ENCODE results near the gene DLL1. TPM values are rescaled to one million over a fixed set of nuclear protein-coding genes. Genes with fewer than 3 reads are reported as not detected.

Gene DLL1
- polyA plus RNA-seq, 1 donor, result 39.3 TPM

- H3K4me1 ChIP-seq (ENCODE audit: control insufficient read depth, insufficient read depth, low read length), result peaks cover 11% of the 10 kb centered on the region
- H3K4me3 ChIP-seq (ENCODE audit: low read length), result peak overlapping the region; percentile 32
- no peak overlapping the region for H3K27ac ChIP-seq (ENCODE audit: low read length)
- peaks cover 90% of the 10 kb centered on the region for H3K27me3 ChIP-seq (ENCODE audit: control insufficient read depth, insufficient read depth, low read length)
- WGBS (ENCODE audit: insufficient coverage, low lambda C conversion rate), result no CpG with 5 or more reads among the region's 85 CpGs
- H3K36me3 ChIP-seq (ENCODE audit: control insufficient read depth, insufficient read depth, low read length), result peaks cover 27% of the 10 kb centered on the region
- peaks cover 7% of the 10 kb centered on the region for H3K9me3 ChIP-seq (ENCODE audit: control insufficient read depth, low read depth, low read length)
- DNase-seq, result no peak
These were observed 1.5 kb downstream of the DLL1 start for GRCh38 chr6:170289180-170289931.

DNA sequence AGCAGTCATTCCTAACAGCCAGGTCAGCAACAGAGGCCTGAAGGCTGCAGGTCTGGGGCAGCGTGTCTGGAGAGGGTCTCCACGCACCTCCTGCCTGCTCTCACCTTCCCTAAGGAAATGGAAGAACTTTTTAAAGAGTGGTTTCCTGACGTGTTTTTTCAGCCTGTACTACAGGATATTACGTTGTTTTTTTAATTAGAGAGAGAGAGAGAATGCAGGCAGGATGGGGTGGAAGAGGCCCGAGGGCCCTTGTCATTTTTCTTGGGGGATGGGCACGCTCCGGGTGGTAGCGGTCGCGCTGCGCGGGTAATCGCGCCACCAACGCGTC, 2.1 kb downstream of the DLL1 start:
- peaks cover 7% of the 10 kb centered on the region for H3K9me3 ChIP-seq (ENCODE audit: control insufficient read depth, low read depth, low read length)
- WGBS (ENCODE audit: insufficient coverage, low lambda C conversion rate), result no CpG with 5 or more reads among the region's 16 CpGs
- H3K27me3 ChIP-seq (ENCODE audit: control insufficient read depth, insufficient read depth, low read length), result peaks cover 84% of the 10 kb centered on the region
- peak overlapping the region; percentile 32 for H3K4me3 ChIP-seq (ENCODE audit: low read length)
- no peak overlapping the region for H3K27ac ChIP-seq (ENCODE audit: low read length)
- peaks cover 27% of the 10 kb centered on the region for H3K36me3 ChIP-seq (ENCODE audit: control insufficient read depth, insufficient read depth, low read length)
- no peak for DNase-seq
- H3K4me1 ChIP-seq (ENCODE audit: control insufficient read depth, insufficient read depth, low read length), result peaks cover 11% of the 10 kb centered on the region

DNA sequence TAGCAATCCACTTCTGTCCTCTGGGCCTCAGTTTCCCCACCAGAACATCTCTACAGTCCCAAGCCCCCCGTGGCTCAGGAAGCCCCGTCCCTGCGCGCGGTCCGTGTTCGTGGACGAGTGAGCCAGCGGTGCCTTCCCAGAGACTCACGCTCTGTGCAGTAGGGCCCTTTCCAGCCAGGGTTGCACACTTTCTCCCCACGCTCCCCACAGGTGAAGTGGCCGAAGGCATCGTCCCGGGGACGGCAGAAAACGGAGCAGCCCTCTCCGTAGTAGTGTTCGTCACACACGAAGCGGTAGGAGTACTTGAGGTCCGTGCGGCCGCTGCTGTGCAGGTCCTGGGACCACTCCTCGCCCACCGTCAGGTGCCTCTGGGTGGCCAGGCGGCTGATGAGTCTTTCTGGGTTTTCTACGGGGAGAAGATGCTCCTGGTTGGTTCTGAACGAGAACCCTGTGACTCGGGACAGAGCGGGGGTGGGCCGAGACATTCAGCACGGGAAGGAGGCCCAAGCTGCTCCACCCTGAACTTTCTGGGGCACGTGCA, 2.7 kb downstream of the DLL1 start:
- peaks cover 32% of the 10 kb centered on the region for H3K36me3 ChIP-seq (ENCODE audit: control insufficient read depth, insufficient read depth, low read length)
- WGBS (ENCODE audit: insufficient coverage, low lambda C conversion rate), result no CpG with 5 or more reads among the region's 33 CpGs
- peaks cover 7% of the 10 kb centered on the region for H3K9me3 ChIP-seq (ENCODE audit: control insufficient read depth, low read depth, low read length)
- H3K4me1 ChIP-seq (ENCODE audit: control insufficient read depth, insufficient read depth, low read length), result peaks cover 11% of the 10 kb centered on the region
- no peak for DNase-seq
- H3K27ac ChIP-seq (ENCODE audit: low read length), result no peak overlapping the region
- peaks cover 78% of the 10 kb centered on the region for H3K27me3 ChIP-seq (ENCODE audit: control insufficient read depth, insufficient read depth, low read length)
- peak overlapping the region; percentile 32 for H3K4me3 ChIP-seq (ENCODE audit: low read length)

DNA sequence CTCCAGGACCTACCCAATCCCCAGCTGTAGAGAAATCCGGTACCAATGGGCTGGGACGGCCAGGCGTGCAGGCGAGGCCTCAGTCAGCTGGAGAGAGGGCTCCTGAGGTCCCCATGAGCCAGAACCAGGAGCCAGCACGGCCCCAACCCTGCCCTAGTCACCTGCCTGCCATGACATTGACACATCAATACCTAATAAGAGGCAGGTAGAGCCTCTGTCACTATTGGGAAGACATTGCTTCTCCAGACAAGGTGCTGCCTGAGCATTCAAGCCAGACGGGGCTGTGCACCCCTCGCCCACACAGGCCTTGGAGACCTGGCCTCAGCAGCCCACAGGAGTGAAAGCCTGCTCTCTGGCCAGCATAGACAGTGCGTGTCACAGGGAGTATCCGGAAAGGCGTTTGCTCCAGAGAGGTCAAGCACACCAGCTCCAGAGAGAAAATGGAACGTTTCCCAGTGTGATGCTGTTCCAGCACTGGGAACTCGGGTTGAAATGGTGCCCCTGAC, 3.5 kb downstream of the DLL1 start:
- H3K36me3 ChIP-seq (ENCODE audit: control insufficient read depth, insufficient read depth, low read length), result peaks cover 37% of the 10 kb centered on the region
- peak overlapping the region; percentile 32 for H3K4me3 ChIP-seq (ENCODE audit: low read length)
- no peak for DNase-seq
- peaks cover 9% of the 10 kb centered on the region for H3K9me3 ChIP-seq (ENCODE audit: control insufficient read depth, low read depth, low read length)
- peak overlapping the region; percentile 3 for H3K27ac ChIP-seq (ENCODE audit: low read length)
- peaks cover 8% of the 10 kb centered on the region for H3K4me1 ChIP-seq (ENCODE audit: control insufficient read depth, insufficient read depth, low read length)
- H3K27me3 ChIP-seq (ENCODE audit: control insufficient read depth, insufficient read depth, low read length), result peaks cover 70% of the 10 kb centered on the region
- no CpG with 5 or more reads among the region's 12 CpGs for WGBS (ENCODE audit: insufficient coverage, low lambda C conversion rate)

DNA sequence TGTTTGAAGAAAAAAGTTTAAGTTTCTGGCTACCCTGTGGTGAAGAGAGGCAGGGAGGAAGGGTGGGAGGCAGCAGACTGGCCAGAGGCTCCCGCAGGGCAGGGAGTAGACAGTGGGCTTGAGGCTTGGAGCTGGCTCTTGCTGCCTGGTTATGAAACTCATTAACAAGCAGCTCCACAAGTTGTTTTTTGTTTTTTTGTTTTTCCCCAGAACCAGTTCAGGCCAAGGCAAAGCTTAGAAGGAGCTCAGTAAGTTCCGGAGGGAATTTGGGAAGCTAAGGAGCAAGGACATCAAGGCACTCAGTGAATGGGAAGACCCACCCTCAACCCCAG, 4.0 kb downstream of the DLL1 start:
- Histone ChIP-seq H3K4me1 (ENCODE audit: control insufficient read depth, insufficient read depth, low read length) (peaks cover 3% of the 10 kb centered on the region), H3K27me3 (ENCODE audit: control insufficient read depth, insufficient read depth, low read length) (peaks cover 65% of the 10 kb centered on the region), H3K9me3 (ENCODE audit: control insufficient read depth, low read depth, low read length) (peaks cover 9% of the 10 kb centered on the region), H3K4me3 (ENCODE audit: low read length) (peak overlapping the region; percentile 32), H3K27ac (ENCODE audit: low read length) (peak overlapping the region; percentile 3), H3K36me3 (ENCODE audit: control insufficient read depth, insufficient read depth, low read length) (peaks cover 37% of the 10 kb centered on the region)
- DNase-seq, result no peak
- 0% methylated on average over 1 of the region's 2 CpGs for WGBS (ENCODE audit: insufficient coverage, low lambda C conversion rate)

GRCh38 chr6:170286246-170286933, 4.5 kb downstream of the DLL1 start:
- WGBS (ENCODE audit: insufficient coverage, low lambda C conversion rate), result no CpG with 5 or more reads among the region's 26 CpGs
- peak overlapping the region; percentile 3 for H3K27ac ChIP-seq (ENCODE audit: low read length)
- peaks cover 6% of the 10 kb centered on the region for H3K9me3 ChIP-seq (ENCODE audit: control insufficient read depth, low read depth, low read length)
- peaks cover 37% of the 10 kb centered on the region for H3K36me3 ChIP-seq (ENCODE audit: control insufficient read depth, insufficient read depth, low read length)
- H3K4me3 ChIP-seq (ENCODE audit: low read length), result peak overlapping the region; percentile 32
- peaks cover 60% of the 10 kb centered on the region for H3K27me3 ChIP-seq (ENCODE audit: control insufficient read depth, insufficient read depth, low read length)
- no peaks in the 10 kb centered on the region for H3K4me1 ChIP-seq (ENCODE audit: control insufficient read depth, insufficient read depth, low read length)
- peak in 1 of 2 donors; percentile 60 for DNase-seq

DNA sequence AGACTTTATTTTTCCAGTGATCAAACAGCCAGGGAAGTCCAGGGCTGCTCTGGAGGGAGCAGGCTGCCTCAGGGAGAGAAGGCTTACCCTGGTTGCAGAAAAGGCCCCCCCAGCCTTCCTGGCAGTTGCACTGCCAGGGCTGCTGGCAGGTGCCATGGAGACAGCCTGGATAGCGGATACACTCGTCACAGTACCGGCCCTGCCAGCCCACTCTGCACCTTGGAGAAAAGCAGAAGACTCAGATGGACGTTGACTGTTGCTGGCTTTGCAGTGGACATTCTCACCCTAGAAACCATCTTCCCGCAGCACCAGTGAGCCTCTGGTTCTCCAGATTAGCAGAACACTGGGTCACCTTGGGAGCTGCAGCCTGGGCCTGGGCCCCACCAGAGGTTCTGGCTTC, 5.4 kb downstream of the DLL1 start:
- peaks cover 6% of the 10 kb centered on the region for H3K9me3 ChIP-seq (ENCODE audit: control insufficient read depth, low read depth, low read length)
- no peak for DNase-seq
- no peaks in the 10 kb centered on the region for H3K4me1 ChIP-seq (ENCODE audit: control insufficient read depth, insufficient read depth, low read length)
- no peak overlapping the region for H3K27ac ChIP-seq (ENCODE audit: low read length)
- H3K4me3 ChIP-seq (ENCODE audit: low read length), result no peak overlapping the region
- peaks cover 37% of the 10 kb centered on the region for H3K36me3 ChIP-seq (ENCODE audit: control insufficient read depth, insufficient read depth, low read length)
- WGBS (ENCODE audit: insufficient coverage, low lambda C conversion rate), result no CpG with 5 or more reads among the region's 5 CpGs
- H3K27me3 ChIP-seq (ENCODE audit: control insufficient read depth, insufficient read depth, low read length), result peaks cover 52% of the 10 kb centered on the region

GRCh38 chr6:170284866-170285469, 5.9 kb downstream of the DLL1 start:
- no CpG with 5 or more reads among the region's 24 CpGs for WGBS (ENCODE audit: insufficient coverage, low lambda C conversion rate)
- H3K36me3 ChIP-seq (ENCODE audit: control insufficient read depth, insufficient read depth, low read length), result peaks cover 37% of the 10 kb centered on the region
- no peak for DNase-seq
- peaks cover 6% of the 10 kb centered on the region for H3K9me3 ChIP-seq (ENCODE audit: control insufficient read depth, low read depth, low read length)
- peaks cover 47% of the 10 kb centered on the region for H3K27me3 ChIP-seq (ENCODE audit: control insufficient read depth, insufficient read depth, low read length)
- H3K27ac ChIP-seq (ENCODE audit: low read length), result no peak overlapping the region
- no peak overlapping the region for H3K4me3 ChIP-seq (ENCODE audit: low read length)
- no peaks in the 10 kb centered on the region for H3K4me1 ChIP-seq (ENCODE audit: control insufficient read depth, insufficient read depth, low read length)

DNA sequence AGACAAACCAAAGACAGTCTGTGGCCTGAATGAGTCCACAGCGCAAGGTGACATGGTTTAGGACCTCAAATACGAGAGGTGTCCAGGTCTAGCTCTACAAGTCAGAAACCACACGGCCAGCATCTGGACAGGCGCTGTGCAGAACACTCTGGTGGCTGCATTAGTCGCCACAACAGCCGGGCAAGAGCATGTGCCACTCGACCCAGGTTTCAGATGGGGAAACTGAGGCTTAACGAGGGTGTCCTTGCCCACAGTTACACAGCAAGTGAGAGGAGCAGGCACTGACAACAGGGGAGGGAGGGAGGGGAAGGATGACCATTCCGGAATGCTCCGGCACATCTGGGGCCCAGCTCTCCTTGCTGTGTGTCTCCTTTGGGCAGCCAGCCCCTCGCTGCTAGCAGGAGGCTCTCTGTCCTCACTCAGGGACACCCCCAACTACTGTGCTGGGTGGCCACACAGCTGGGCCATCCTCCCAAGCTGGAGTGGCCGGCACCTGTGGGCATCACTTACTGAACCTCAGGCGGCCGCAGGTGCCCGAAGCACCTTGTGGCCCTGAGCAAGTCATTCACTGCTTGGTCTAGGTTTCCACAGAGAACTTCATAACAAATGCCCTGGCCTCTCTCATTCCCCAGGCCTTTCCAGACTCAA, 6.6 kb downstream of the DLL1 start:
- Histone ChIP-seq H3K4me1 (ENCODE audit: control insufficient read depth, insufficient read depth, low read length) (no peaks in the 10 kb centered on the region), H3K27ac (ENCODE audit: low read length) (no peak overlapping the region)
- DNase-seq, result no peak

More for the DNA sequence above, 6.6 kb downstream of the DLL1 start:
- Histone ChIP-seq H3K27me3 (ENCODE audit: control insufficient read depth, insufficient read depth, low read length) (peaks cover 42% of the 10 kb centered on the region), H3K4me3 (ENCODE audit: low read length) (no peak overlapping the region), H3K36me3 (ENCODE audit: control insufficient read depth, insufficient read depth, low read length) (peaks cover 37% of the 10 kb centered on the region), H3K9me3 (ENCODE audit: control insufficient read depth, low read depth, low read length) (peaks cover 2% of the 10 kb centered on the region)
- no CpG with 5 or more reads among the region's 15 CpGs for WGBS (ENCODE audit: insufficient coverage, low lambda C conversion rate)

Measured in large intestine (tissue), 3 donors.